ENCODE measurements around the gene LAMC2. TPM values are rescaled to one million over a fixed set of nuclear protein-coding genes. Genes with fewer than 3 reads are reported as not detected.

Gene LAMC2
- total RNA-seq, 1 donor from 2014 or later: 1.2 TPM

DNA sequence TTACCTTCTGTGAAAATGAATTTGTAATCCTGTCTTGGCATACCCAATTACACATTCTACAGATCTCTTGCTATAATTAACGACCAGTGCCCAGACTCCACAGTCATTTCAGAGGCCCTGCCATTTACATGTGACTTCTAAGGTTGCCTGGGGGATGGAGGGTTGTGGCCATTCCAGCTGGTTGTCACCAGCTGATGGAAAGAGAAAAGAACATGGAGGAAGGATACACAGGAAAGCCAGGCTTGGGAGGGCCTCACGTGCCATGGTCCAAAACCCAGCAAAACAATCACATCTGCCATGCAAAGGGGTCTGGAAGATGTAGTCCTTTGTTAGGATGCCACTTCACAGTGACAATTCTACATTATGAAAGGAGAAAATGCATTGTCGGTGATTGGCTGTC is 59.3 kb downstream of the LAMC2 start:
- no peak for DNase-seq
- Histone ChIP-seq H3K27ac (replicated peaks) (peak overlapping the region; percentile 86), H3K9me3 (replicated peaks) (no peaks in the 10 kb centered on the region), H3K36me3 (no peaks in the 10 kb centered on the region), H3K27me3 (ENCODE audit: low read depth) (no peaks in the 10 kb centered on the region), H3K4me1 (peaks cover 39% of the 10 kb centered on the region), H3K4me3 (no peak overlapping the region)
- TF ChIP-seq, protein P1, sequence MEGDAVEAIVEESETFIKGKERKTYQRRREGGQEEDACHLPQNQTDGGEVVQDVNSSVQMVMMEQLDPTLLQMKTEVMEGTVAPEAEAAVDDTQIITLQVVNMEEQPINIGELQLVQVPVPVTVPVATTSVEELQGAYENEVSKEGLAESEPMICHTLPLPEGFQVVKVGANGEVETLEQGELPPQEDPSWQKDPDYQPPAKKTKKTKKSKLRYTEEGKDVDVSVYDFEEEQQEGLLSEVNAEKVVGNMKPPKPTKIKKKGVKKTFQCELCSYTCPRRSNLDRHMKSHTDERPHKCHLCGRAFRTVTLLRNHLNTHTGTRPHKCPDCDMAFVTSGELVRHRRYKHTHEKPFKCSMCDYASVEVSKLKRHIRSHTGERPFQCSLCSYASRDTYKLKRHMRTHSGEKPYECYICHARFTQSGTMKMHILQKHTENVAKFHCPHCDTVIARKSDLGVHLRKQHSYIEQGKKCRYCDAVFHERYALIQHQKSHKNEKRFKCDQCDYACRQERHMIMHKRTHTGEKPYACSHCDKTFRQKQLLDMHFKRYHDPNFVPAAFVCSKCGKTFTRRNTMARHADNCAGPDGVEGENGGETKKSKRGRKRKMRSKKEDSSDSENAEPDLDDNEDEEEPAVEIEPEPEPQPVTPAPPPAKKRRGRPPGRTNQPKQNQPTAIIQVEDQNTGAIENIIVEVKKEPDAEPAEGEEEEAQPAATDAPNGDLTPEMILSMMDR (IDR thresholded peaks at IDR 0.05; ENCODE audit: borderline replicate concordance): no peak
- intact Hi-C loops (cut with micrococcal nuclease): no loop called here

DNA sequence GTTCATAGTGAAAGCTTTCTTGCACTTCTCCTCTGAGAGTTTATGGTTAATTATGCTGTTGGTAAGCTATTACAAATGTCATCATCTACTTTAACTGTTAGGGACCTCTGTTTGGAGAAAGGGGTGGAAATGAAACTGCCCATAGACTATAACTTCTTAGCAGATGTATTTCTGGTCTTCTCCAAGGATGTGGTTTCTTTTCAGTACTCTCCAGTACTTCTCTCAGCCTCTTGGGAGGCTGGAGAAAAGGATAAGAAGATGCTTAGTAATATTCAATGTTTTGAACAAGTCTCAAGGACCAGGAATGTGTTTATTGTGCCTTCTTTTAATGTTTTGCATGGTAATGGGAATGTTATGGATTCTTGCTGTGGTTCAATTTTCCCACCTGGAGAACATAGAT is 60.4 kb downstream of the LAMC2 start:
- Histone ChIP-seq H3K4me1 (peaks cover 39% of the 10 kb centered on the region), H3K27me3 (ENCODE audit: low read depth) (no peaks in the 10 kb centered on the region), H3K4me3 (no peak overlapping the region), H3K9me3 (replicated peaks) (no peaks in the 10 kb centered on the region), H3K27ac (replicated peaks) (peak overlapping the region; percentile 86), H3K36me3 (no peaks in the 10 kb centered on the region)
- TF ChIP-seq, protein P1 (IDR thresholded peaks at IDR 0.05; ENCODE audit: borderline replicate concordance): no peak
- DNase-seq: no peak
- intact Hi-C loops (cut with micrococcal nuclease): no loop called here

DNA sequence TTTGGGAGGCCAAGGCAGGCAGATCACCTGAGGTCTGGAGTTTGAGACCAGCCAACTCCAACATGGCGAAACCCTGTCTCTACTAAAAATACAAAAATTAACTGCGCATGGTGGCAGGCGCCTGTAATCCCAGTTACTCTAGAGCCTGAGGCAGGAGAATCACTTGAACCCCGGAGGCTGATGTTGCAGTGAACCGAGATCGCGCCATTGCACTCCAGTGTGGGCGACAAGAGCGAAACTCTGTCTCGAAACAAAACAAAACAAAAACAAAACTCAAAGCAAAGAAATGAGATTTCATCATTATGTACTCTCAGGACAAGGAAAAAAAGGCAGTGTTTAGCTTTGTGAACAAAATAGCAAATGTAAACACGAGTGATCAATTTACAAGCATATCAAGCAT is 61.0 kb downstream of the LAMC2 start:
- peak overlapping the region; percentile 86 for H3K27ac ChIP-seq (replicated peaks)
- no peaks in the 10 kb centered on the region for H3K27me3 ChIP-seq (ENCODE audit: low read depth)
- DNase-seq: no peak
- TF ChIP-seq, protein P1 (IDR thresholded peaks at IDR 0.05; ENCODE audit: borderline replicate concordance): no peak
- H3K4me1 ChIP-seq: peaks cover 34% of the 10 kb centered on the region
- no peaks in the 10 kb centered on the region for H3K36me3 ChIP-seq
- H3K9me3 ChIP-seq (replicated peaks): no peaks in the 10 kb centered on the region
- no peak overlapping the region for H3K4me3 ChIP-seq
- intact Hi-C loops (cut with micrococcal nuclease): no loop called here

DNA sequence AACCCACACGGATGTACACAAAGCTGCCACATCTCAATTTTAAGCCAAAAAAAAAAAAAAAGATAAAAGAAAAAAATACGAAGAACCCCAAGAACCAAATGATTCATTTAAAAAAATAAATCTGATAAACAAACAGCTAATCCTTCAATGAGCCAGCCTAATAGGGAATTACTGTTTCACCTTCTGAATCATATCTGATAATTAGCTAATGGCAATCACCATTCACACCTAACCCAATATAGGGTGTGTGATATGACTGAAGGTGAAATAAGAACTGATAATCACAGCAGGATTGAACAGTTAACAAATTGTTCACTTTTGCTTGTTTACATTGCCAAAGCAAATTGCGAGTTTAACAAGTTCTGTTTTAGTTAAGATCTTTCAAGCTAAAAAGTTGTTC is 61.4 kb downstream of the LAMC2 start:
- intact Hi-C loops (cut with micrococcal nuclease): no loop called here
- TF ChIP-seq, protein P1 (IDR thresholded peaks at IDR 0.05; ENCODE audit: borderline replicate concordance): no peak
- H3K27ac ChIP-seq (replicated peaks): no peak overlapping the region
- peaks cover 32% of the 10 kb centered on the region for H3K4me1 ChIP-seq
- DNase-seq: no peak
- H3K4me3 ChIP-seq: no peak overlapping the region
- H3K27me3 ChIP-seq (ENCODE audit: low read depth): no peaks in the 10 kb centered on the region
- no peaks in the 10 kb centered on the region for H3K36me3 ChIP-seq
- H3K9me3 ChIP-seq (replicated peaks): no peaks in the 10 kb centered on the region

DNA sequence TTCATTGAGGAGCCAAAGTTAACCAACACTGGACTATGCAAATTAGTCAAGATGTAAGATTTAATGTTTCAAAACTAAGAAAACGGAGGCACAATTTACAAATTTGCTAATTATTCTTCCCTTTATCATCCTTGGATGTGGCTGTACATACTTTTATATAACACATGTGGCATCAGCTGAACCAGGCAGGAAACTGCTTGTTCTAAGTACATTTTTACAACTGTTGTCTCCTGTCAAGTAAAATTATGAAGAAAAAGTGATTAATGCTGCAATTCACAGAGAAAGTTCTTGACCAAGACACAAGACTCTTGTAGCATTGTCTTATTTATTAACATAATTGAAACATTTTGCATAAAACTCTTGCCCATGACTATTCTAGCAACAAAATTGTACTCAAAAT is 61.9 kb downstream of the LAMC2 start:
- peaks cover 29% of the 10 kb centered on the region for H3K4me1 ChIP-seq
- TF ChIP-seq, protein P1 (IDR thresholded peaks at IDR 0.05; ENCODE audit: borderline replicate concordance): no peak
- no peaks in the 10 kb centered on the region for H3K27me3 ChIP-seq (ENCODE audit: low read depth)
- H3K27ac ChIP-seq (replicated peaks): no peak overlapping the region
- H3K9me3 ChIP-seq (replicated peaks): no peaks in the 10 kb centered on the region
- intact Hi-C loops (cut with micrococcal nuclease): no loop called here
- no peaks in the 10 kb centered on the region for H3K36me3 ChIP-seq
- no peak for DNase-seq
- no peak overlapping the region for H3K4me3 ChIP-seq
